Measurements from ENCODE around the gene HMGB2. TPM values are rescaled to one million over a fixed set of nuclear protein-coding genes. Genes with fewer than 3 reads are reported as not detected.

HMGB2 gene
- polyA plus RNA-seq, 1 donor from 2014 or later: 184 TPM

DNA sequence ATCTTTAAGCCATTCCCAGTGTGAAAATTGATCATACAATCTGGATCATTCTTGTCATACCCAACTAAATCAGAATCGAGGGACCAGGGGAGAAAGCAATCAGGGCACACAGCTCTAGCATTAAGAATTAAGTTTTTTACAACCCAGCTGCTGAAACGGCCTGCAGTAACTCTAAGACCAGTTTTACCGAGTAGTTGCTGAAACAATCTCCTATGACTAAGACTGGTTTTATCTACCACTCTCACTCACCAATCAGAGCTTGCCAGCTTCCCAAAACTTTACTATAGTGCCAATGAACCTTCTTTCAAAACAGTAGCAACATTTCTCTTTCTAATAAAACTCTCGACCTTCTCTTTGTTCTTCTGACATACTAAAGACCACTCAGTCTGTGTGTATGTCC, 33.8 kb upstream of the HMGB2 start:
- H2AFZ ChIP-seq (ENCODE audit: low read depth, low read length): no peak overlapping the region
- H3K9ac ChIP-seq (ENCODE audit: low read length): no peak overlapping the region
- H3K27me3 ChIP-seq (ENCODE audit: insufficient read depth, low read depth, low read length): no peaks in the 10 kb centered on the region
- H3K9me3 ChIP-seq (ENCODE audit: low read length): no peaks in the 10 kb centered on the region
- no peak overlapping the region for H3K27ac ChIP-seq (ENCODE audit: low read length)
- H3K79me2 ChIP-seq (replicated peaks; ENCODE audit: insufficient read depth, low read length): peaks cover under 1% of the 10 kb centered on the region
- TF ChIP-seq, protein P1, sequence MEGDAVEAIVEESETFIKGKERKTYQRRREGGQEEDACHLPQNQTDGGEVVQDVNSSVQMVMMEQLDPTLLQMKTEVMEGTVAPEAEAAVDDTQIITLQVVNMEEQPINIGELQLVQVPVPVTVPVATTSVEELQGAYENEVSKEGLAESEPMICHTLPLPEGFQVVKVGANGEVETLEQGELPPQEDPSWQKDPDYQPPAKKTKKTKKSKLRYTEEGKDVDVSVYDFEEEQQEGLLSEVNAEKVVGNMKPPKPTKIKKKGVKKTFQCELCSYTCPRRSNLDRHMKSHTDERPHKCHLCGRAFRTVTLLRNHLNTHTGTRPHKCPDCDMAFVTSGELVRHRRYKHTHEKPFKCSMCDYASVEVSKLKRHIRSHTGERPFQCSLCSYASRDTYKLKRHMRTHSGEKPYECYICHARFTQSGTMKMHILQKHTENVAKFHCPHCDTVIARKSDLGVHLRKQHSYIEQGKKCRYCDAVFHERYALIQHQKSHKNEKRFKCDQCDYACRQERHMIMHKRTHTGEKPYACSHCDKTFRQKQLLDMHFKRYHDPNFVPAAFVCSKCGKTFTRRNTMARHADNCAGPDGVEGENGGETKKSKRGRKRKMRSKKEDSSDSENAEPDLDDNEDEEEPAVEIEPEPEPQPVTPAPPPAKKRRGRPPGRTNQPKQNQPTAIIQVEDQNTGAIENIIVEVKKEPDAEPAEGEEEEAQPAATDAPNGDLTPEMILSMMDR (IDR thresholded peaks at IDR 0.05; ENCODE audit: poor library complexity, severe bottlenecking): no peak
- no peak for TF ChIP-seq TAF1 (IDR thresholded peaks at IDR 0.05; ENCODE audit: low read depth)
- TF ChIP-seq, protein P2, sequence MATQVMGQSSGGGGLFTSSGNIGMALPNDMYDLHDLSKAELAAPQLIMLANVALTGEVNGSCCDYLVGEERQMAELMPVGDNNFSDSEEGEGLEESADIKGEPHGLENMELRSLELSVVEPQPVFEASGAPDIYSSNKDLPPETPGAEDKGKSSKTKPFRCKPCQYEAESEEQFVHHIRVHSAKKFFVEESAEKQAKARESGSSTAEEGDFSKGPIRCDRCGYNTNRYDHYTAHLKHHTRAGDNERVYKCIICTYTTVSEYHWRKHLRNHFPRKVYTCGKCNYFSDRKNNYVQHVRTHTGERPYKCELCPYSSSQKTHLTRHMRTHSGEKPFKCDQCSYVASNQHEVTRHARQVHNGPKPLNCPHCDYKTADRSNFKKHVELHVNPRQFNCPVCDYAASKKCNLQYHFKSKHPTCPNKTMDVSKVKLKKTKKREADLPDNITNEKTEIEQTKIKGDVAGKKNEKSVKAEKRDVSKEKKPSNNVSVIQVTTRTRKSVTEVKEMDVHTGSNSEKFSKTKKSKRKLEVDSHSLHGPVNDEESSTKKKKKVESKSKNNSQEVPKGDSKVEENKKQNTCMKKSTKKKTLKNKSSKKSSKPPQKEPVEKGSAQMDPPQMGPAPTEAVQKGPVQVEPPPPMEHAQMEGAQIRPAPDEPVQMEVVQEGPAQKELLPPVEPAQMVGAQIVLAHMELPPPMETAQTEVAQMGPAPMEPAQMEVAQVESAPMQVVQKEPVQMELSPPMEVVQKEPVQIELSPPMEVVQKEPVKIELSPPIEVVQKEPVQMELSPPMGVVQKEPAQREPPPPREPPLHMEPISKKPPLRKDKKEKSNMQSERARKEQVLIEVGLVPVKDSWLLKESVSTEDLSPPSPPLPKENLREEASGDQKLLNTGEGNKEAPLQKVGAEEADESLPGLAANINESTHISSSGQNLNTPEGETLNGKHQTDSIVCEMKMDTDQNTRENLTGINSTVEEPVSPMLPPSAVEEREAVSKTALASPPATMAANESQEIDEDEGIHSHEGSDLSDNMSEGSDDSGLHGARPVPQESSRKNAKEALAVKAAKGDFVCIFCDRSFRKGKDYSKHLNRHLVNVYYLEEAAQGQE (IDR thresholded peaks at IDR 0.05; ENCODE audit: borderline replicate concordance): no peak
- TF ChIP-seq POLR2AphosphoS5 (IDR thresholded peaks at IDR 0.05): no peak
- TF ChIP-seq EZH2 (IDR thresholded peaks at IDR 0.05; ENCODE audit: borderline replicate concordance, insufficient read depth, low read length, poor library complexity, severe bottlenecking): no peak
- no peak for TF ChIP-seq SMC3 (conservative IDR thresholded peaks at IDR 0.05; ENCODE audit: poor library complexity)
- H3K4me2 ChIP-seq (ENCODE audit: low read length): no peak overlapping the region
- no peaks in the 10 kb centered on the region for H3K9me2 ChIP-seq (ENCODE audit: insufficient read depth, low read length)
- no peaks in the 10 kb centered on the region for H4K20me1 ChIP-seq (ENCODE audit: insufficient read depth)
- no peaks in the 10 kb centered on the region for H3K36me3 ChIP-seq (ENCODE audit: insufficient read depth, low read length)
- H3F3A ChIP-seq (ENCODE audit: insufficient read depth, low read length, poor library complexity, severe bottlenecking): no peaks in the 10 kb centered on the region
- no peak overlapping the region for H3K4me3 ChIP-seq (ENCODE audit: low read length)

DNA sequence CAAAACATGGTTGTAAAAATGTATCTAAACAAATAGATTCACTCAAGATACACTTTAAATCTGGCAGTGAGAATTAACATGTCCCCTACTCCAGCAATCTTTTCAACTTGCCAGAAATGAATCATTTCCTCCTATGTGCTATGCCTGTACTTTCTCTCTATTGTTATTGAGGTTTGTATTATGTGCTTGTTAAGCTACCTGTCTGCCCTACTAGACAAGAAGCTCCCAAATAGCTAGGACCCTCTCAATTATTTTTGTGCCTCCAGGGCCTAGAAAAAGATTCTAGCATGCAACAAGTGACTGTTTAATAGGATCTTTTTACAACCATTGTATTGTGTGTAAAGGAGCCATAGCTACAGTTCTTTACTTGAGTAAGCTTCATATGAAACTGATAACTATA, 33.1 kb upstream of the HMGB2 start:
- H3K27me3 ChIP-seq (ENCODE audit: insufficient read depth, low read depth, low read length): no peaks in the 10 kb centered on the region
- no peak overlapping the region for H3K4me2 ChIP-seq (ENCODE audit: low read length)
- TF ChIP-seq, protein P1 (IDR thresholded peaks at IDR 0.05; ENCODE audit: poor library complexity, severe bottlenecking): no peak
- TF ChIP-seq SMC3 (conservative IDR thresholded peaks at IDR 0.05; ENCODE audit: poor library complexity) (no peak), RAD21 (conservative IDR thresholded peaks at IDR 0.05) (no peak), EZH2 (IDR thresholded peaks at IDR 0.05; ENCODE audit: borderline replicate concordance, insufficient read depth, low read length, poor library complexity, severe bottlenecking) (no peak), EP300 (conservative IDR thresholded peaks at IDR 0.05; ENCODE audit: poor library complexity, severe bottlenecking) (no peak), TAF1 (IDR thresholded peaks at IDR 0.05; ENCODE audit: low read depth) (no peak), MXI1 (conservative IDR thresholded peaks at IDR 0.05; ENCODE audit: poor library complexity, severe bottlenecking) (no peak), POLR2AphosphoS5 (IDR thresholded peaks at IDR 0.05) (no peak)
- TF ChIP-seq, protein P2 (IDR thresholded peaks at IDR 0.05; ENCODE audit: borderline replicate concordance): no peak
- H3K36me3 ChIP-seq (ENCODE audit: insufficient read depth, low read length): no peaks in the 10 kb centered on the region
- H4K20me1 ChIP-seq (ENCODE audit: insufficient read depth): no peaks in the 10 kb centered on the region
- H3K9ac ChIP-seq (ENCODE audit: low read length): no peak overlapping the region
- no peak overlapping the region for H3K27ac ChIP-seq (ENCODE audit: low read length)
- no peak overlapping the region for H3K4me3 ChIP-seq (ENCODE audit: low read length)
- no peaks in the 10 kb centered on the region for H3K9me3 ChIP-seq (ENCODE audit: low read length)
- H3K9me2 ChIP-seq (ENCODE audit: insufficient read depth, low read length): no peaks in the 10 kb centered on the region
- H3F3A ChIP-seq (ENCODE audit: insufficient read depth, low read length, poor library complexity, severe bottlenecking): no peaks in the 10 kb centered on the region
- H2AFZ ChIP-seq (ENCODE audit: low read depth, low read length): no peak overlapping the region
- H3K79me2 ChIP-seq (replicated peaks; ENCODE audit: insufficient read depth, low read length): no peaks in the 10 kb centered on the region
